Inflammatory macrophage (primary cell): Measurements from ENCODE around the gene ARHGAP15.

Source experiments
- DNase-seq, 2 donors: peaks; one replicate each; pipeline ENCODE4 v3.0.0-alpha.2; 2020 to 2022

ARHGAP15 gene

DNA sequence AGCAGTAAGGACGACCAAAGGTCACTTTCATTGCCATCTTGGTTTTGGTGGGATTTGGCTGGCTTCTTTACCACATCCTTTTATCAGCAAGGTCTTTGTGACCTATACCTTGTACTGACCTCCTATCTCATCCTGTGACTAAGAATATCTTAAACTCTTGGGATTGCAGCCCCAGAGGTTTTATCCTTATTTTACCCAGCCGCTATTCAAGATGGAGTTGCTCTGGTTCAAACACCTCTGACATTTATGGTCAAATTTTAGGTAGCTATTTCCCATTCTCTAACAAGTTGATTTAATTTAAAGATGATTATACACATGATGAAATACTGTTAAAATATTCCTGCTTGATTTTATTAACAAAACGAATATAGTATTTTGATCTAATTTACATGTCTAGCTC, 326.1 kb downstream of the ARHGAP15 start:
- DNase-seq: no peak

DNA sequence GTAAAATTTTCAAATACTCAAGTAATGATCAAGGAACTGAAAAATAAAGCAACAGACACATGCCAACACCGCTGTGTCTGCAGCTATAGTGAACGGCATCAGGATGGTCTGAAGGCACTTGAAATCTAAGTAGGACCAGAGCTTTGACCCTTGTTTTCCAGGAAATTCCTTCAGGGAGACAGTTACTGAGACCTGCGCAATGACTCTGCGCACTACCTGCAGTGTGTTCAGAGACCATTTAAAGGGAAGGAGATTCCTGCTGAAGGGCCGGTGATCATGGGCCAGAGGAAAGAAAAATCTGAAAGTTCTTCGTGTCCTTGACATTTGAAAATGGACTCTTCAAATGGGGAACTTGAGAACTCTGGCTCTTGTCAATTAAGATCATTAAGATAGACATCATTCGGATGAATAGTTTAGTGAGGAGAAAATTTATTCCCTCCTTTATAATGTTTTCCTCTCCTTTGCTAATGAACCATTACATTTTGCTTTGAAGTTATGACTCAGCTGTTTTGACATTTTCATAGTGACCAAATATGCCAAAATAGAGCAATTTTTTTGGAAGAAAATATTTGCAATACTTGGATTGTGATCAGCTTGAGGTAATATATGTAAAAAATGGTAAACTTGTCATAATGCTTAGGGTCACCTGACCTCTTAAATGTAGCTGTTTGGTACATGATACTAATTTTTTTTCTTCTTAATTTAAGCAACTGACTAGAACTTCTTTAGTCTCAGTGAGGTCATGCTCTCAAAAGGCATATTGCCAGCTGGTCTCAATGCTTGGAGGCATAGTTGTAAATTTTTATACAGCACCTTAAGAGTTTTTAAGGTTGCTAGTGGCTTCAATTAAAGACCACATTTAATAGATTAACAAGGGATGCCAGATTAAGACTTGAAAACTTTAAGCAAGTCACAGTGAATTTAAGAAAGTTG, 329.3 kb downstream of the ARHGAP15 start:
- no peak for DNase-seq

DNA sequence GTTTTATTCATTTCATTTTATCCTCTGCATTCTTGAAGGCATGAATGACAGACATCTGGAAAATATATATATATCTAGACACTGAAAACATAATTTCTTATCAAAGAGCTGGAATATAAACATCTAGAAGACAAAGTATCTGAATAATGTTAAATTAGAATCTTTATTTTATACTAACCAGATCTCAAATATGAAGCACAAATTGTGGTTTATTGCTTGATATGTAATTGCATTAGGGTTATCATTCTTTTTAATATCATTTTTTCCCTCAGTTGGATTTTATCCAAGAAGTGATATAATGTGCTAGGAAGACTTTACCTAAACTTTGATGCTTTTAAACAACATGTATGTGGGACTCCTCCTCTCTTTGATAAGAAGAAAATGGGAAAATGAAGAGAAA, 331.2 kb downstream of the ARHGAP15 start:
- DNase-seq: no peak

DNA sequence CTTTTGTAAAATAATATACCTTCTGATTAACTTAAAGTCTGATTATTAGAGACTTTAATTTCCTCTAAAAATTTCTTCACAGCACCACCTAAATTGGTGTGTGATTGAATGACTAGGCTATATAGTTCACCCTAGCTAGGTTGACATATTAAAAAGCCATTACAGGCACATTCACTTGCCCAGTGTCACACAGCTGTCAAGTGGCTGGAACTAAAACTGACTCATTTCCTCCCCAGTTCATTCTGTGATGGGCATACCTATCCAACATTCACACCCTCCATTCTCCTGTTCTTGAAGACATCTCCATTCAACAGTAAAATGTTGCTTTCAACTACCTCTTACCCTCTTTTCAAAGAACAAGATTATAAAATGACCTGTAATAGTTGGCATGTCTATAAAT, 334.5 kb downstream of the ARHGAP15 start:
- no peak for DNase-seq

DNA sequence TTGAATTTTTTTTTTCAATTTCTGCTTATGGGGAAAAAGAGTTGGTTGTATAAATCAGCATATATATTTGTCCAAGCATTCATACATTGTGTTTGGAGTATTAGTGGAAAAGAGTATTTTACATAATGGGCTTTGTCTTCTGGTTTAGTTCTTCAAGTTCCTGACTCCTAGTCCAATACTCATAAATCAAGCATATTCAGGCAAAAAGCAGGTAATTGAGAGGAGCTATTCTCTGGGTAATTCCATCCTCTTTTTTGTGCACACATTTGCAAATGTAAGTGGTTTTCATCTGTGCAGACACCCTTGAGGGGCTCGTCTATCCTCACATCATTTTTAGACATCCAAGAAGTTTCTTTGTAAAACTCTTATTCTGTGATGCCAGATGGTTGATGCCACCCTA, 337.2 kb downstream of the ARHGAP15 start:
- no peak for DNase-seq

DNA sequence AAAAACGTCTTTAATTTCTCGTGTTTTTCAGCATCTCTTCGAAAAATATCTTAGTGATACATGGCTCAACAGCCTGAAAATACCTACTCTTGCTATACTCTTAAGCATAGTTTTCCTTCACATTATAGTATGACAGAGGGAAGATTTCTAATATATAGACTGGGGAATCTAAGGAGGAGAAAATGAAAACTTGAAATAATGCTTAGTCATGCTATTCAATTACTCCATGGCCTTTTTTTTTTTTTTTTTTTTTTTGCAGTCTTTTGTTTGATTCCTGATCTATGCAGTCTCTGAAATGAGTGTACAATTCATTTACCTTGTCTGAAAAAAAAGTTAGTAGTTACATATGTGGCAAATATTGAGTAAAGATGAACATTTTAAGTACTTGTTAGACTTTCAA, 337.8 kb downstream of the ARHGAP15 start:
- no peak for DNase-seq

DNA sequence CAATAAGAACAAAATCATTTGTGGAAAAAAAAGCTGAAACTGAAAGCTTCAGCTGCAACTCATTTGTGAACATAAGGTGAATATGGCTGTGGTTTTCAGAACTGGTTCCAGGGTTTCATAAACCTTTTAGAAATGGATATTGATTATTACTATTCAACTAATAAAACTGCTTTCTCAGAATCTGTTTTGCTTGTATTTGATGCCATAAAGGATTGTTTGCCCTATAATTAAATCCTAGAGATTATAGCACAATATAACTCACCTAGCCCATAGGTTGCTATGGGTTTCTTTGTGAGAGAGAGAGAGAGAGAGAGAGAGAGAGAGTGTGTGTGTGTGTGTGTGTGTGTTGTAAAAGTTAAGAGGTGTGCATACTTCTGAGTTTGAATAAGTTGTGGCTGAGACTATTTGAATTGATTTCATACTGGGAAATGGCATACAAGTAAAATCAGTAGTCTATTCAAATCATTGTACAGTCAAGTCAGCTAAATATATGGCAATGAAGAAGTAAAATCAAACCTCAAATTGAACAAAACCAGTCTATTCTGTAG, 339.2 kb downstream of the ARHGAP15 start:
- no peak for DNase-seq

DNA sequence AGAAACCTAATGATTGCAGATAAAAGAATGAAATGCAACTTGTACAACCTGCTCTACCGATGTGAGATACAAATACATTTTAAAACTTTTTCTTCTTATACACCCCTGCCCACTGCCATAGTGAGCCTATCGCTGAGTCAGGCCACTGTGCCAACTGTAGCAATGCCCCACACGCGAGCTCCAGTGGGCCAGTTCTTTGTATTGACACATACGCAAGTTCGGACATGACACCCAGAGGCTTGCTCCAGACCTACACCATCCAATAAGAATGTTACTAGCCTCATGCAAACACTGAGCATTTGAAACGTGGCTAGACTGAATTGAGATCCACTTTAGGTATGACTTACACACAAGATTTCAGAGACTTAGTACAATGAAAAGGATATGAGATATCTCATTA, 340.1 kb downstream of the ARHGAP15 start:
- no peak for DNase-seq

DNA sequence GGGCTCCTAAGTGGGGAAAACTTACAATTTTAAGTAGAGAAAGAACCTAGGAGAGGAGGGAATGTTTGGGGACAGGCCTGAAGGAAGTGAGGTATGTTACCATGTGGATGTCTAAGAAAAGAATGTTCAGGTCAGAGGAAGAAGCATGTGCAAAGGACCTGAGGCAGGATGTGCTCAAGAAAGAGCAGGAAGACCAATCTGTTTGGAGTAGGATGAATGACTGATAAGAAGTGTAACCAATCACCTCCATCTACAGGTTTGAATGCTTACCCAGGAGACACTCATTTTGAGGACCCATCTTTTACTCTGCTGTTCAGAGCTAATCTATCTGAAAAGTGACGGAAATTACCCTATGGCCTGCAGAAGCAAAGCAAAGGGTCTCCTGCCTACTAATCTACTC, 342.3 kb downstream of the ARHGAP15 start:
- no peak for DNase-seq

DNA sequence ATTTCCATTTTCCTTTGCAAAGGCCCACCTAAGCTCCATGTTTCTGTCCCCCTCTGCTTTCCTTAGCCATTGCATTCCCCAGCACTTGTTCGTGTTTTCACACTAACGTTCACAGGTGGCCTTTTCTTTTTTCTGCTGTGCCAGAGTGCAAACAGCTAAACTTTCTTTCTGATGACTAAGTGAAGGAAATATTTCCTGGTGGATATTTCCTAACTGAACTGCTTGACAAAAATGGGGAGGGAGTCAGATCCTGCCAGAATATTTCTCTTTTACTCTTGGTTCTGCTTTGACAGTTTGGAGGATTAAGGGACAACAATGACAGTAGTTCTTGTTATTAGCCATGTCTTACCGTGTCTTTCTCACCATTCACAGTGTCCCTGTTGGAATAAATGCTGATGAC, 344.0 kb downstream of the ARHGAP15 start:
- no peak for DNase-seq

DNA sequence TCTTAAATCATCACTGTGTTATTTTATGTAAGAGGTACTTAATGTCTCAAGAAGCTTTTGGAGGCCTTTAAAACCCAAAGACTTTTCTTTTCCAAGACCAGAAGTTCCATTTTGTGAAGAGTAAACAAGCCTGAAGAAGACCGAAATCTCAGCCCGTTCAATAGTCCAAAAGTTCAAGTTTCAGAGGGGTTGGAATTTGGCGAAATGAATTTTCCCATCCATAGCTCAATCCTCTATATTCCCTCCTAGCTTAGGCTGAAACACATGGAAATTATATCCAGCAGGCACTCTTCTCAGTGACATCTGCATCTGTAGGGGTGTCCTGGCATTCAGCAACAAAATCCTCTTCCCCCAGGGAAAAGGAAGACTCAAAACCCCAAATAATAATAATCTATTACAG, 344.6 kb downstream of the ARHGAP15 start:
- no peak for DNase-seq

DNA sequence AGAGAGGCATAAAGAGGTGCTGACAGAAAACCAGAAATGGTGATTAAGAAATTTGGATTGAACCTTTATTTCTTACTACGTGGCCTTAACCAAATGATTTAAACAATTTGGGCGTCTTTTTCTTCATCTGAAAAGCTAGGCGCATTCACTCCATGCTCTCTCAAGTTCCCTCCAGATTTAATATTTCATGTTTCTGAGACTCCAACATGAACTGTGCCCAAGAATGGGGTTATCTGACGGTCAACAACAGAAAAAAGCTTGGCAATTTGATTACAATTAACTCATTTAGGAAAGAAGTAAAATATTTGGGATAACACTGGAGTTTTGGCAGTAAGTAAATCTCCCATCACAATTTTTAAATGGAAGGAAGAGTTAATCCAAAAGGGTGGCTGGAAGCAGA, 345.4 kb downstream of the ARHGAP15 start:
- no peak for DNase-seq

DNA sequence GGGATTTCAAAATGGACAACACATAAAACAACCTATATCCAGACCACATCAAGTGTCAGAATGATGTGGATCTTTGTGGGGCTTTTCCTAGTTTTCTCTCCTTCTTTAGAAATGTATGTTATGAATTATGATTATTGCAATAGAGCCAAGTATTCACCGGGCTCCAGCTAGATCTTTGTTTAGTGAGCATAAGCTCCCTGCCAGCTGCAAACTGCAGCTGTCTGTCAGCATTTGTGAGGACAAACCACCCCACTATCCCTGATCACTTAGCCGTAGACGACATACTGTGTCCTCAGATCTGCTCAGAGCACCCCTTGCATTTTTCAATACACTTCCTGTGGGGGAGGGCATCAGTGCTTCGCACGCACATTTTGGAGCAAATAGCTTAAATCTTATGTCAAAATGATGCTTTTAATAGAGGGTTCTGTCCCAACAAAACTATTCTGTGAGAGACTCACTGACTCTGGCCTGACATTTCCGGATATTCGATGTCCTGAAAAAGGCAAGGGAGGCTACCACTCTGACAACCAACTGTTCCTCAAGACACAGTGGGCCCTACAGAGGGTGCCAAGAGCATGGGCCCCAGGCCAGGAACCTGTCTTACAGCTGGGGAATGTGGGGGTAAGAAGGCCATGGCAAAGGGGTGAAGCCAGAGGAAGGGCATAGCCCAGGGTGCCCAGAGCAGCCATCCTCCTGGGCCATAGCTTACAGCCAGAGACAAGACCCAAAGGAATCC, 346.0 kb downstream of the ARHGAP15 start:
- DNase-seq: no peak

DNA sequence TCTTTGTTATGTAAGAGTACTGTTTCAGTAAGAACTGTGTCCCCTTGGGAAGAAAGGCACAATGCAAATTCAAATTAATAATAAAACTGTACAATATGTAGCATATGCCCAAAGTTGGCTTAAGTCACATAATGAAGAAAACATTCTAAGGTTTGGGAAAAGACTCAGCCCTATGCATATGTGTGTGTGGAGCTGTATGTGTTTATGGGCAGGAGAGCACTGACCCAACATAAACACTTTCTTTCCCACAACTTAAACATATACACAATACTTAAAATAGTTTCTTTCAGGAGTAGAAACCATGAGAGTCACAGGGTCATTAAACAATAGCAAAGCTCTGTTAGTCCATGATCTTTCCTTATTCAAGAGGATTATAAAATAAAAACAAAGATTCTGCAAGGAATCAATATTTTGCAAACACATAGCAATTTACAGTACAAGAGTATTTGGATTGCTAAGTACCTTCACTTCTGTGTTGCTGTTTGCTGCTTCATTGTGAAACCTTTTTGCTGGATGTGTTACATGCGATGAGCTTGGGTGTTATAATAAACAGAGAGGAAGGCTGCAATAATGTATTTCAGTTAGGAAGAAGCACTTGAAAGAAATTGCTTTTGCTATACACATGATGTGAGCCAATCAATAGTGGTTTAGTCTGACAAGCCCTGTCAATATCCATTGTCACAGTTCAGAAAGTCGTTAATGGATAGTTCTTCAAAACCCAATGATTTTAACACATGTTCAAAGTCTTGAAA, 347.3 kb downstream of the ARHGAP15 start:
- no peak for DNase-seq

DNA sequence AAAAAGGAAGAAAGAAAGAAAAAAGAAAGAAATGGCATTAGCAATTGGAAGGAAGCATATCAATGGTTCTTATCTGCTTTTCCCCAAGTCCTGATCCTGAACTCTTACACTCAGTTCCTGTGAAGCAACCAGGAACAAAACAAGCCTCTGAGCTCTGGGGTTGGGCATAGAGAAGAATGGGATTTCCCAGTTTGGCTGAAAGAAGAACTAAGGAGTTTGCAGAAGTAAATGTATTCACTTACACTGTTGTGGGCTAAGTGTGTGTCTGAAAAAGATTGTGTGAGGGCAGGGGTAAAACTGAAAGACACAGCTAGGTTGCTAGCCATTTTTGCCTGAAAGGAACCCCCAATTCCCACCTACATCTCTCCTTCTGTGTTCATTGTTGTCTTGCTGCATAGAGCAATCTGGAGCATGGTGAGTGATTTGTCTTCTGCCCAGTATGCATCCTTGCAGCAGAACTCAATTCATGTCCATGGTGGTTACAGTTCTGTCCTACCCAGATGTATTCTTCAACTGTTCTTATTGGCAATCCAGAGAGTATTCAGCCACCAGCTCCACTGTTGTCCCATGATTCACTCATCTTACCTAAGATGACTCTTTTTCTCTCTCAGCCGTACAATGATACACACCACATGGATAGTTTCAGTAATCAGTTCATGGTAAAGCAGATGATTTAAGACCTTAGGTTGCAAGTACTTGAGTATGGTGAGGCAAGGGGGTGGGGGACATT, 348.7 kb downstream of the ARHGAP15 start:
- DNase-seq: peak; percentile 68 to 72

DNA sequence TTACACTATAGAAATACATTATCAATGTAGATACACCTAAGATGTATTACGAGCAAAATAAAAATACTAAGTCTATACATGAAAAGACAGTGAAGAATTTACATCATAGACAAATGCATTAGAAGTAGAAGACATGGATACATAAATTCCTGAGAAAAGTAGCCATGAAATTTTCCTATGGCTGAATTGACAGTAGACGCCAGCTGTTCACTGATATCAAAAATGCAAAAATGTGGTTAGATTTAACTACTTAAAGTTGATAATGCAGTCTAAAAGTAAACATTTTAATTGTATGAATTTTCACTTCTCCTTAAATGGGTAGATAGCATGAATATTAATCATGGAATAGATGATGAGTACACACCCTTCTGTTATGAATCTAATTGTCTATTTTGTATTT, 350.9 kb downstream of the ARHGAP15 start:
- DNase-seq: no peak

DNA sequence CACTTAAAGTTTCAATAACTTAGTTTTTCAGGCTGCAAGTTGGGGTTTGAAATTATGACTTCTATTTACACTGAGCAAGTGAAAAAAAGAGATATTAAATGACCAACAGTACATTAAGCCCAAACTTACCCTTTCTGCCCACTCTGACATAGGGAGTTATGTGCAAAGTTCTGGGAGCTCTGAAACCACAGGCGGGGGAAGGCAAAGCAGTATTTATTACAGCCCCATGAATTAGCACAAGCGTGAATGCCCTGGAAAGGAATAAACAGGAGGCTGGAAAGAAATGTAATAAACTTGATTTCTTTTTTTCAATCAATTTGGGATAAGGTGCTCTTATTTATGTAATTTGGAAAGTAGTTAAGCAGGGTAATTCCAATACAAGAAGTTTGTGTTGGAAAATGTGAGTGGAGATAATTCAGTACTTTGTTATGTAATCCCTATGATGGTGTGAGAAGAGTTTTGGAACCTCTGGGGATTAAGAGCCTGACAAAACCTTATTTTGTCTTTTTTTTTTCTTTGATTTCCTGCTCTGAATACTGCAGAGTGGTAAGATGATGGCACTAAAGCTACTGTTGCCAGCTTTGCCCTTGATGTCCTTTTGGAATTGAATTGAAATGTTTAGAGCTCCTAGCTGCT, 351.5 kb downstream of the ARHGAP15 start:
- DNase-seq: no peak

DNA sequence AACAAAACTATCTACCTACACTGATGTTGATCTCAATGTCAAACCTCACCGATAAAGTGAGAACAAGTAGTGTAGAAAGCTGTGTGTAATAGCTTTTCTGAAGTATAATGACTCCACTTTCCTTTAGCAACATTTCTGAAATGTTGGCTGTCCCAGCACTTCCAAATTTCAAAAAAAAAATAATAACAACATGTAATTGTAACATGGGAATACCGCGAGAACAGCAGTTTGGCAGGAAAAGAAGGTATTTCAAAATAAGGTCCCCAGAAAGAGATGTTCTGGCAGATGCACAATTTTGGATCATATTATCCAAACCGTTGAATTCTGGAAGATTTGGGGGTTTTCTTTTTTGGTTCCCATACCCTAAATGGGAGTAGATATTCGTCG, 352.0 kb downstream of the ARHGAP15 start:
- no peak for DNase-seq

DNA sequence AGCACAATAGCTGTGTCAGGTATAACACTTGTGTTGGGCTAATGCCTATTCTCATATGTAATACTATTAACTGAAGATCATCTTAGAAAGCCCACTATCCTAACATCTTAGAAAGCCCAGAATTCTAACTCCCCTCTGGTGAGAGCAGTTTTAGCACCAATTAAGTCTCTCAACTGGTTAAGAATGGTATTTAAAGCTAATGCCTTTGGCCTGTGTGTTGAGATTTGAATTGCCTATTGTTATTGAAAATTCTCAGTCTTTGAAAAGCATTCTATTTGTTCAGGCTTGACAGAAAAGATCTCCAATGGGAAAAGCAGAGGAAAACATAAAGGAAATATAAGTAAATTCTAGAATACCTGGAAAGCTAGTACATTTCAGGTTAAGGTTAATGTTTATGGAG, 352.5 kb downstream of the ARHGAP15 start:
- DNase-seq: no peak

DNA sequence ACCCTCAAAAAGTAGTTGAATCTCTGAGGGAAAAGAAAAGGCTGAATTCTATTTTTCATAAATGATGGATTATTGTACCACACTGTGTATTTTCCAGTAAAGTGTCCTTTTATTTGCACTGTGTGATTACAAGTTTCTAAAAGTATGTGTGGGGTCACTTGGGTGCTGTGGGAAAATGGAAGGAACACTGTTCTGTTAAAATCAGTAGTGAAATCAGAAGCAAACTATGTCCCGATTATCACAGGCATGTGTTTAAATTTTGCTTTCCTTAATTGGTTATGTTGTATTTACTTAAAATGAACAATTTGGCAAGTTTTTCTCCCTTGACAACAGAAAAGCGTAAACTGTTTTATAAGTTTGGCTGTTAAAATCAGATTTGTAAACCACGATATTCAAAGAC, 353.1 kb downstream of the ARHGAP15 start:
- no peak for DNase-seq

DNA sequence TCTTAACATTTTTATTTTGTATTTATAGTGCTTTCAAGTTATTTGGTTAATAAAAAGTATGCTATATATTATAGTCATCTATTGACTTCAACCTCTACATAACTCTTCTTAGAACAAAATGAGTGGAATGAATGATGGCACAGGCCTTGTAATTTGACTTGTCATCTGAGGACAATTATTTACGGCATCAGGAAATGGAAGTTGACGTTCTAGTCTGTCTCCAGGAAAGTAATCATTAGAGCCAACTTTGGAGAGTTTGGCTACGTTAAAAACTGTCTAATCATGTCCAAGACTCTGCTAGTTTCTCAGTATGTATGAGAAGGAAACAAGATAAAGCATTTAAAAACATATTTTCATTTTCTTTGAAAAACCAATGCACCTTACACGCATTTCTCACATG, 353.6 kb downstream of the ARHGAP15 start:
- DNase-seq: no peak

DNA sequence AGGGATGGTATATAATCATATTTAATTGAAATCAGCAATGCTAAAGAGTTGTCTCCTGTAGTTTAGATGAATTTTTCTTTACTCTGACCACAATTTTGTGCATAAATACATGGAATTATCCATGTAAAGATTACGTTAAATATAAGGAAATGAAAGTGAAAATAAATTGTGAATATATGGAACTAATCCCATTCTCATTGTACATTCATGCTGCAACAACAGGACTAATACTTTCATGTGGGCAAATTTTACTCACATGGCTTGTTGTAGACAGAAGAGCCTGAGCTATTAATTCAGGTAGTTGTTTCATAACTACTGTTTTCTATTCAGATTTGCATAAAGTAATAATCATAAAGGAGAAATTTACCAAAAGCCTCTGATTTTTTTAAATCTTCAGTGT, 357.8 kb downstream of the ARHGAP15 start:
- peak in 1 of 2 donors; percentile 23 for DNase-seq
